A204.1 (cell line): ENCODE measurements around the gene TRMT44.

Source experiments
- FAIRE-seq: peaks from 2 replicates; lab custom pipeline; 2012; peaks lifted over from hg19 to GRCh38; lab: Jason Lieb, UNC

The TRMT44 gene

GRCh38 chr4:8514391-8514790, 73.8 kb downstream of the TRMT44 start:
- no peak for FAIRE-seq

- FAIRE-seq, result no peak
Measured at GRCh38 chr4:8515316-8516060, 74.9 kb downstream of the TRMT44 start.

GRCh38 chr4:8516061-8516573, 75.5 kb downstream of the TRMT44 start:
- no peak for FAIRE-seq

GRCh38 chr4:8516996-8517550, 76.5 kb downstream of the TRMT44 start:
- no peak for FAIRE-seq

- FAIRE-seq, result no peak
Measured at GRCh38 chr4:8517946-8518345, 77.4 kb downstream of the TRMT44 start.

DNA sequence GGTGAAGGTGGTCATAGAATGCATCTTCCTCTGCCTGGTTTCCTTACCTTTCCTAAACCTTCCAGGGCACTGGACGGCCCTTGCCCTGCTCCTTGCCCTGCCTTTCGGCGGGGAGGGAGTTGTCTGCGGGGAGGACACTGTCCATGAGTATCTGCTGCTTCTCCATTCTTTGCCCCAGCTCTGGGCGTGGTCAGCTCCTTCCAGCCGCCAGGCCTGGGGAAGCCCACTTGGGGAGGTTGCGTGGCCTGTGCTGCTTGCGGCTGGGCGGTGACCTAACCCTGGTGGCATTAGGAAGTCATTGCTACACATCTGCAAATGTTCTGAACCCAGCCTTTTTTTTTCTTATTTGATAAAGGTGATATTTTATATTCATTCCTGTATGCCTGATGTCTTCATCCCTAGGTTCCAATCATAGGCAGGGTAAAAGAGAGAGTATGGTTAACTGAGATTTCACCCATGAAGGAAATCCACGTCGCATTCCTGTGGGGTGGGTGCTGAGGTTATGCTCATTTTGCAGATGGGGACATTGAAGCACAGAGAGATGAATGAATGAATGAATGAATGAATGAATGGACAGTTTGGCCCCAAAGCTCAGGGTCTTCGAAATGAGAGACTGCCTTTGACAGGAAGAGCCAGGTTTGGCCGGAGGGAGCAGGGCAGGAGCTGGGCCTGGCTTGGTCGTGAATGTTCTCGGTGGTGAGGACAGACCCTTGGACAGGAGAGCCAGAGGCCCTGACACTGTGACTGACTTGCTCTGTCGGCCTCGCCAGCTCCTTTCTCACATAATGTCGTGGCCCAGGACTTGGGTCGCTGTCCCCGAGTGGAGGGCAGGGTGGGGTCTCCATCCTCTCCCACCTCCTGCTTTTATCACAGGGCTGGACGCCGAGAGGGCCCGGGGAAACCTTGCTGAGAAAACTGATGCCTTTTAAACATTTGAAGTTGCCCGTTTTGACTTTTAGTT, 81.9 kb downstream of the TRMT44 start:
- FAIRE-seq, result no peak

DNA sequence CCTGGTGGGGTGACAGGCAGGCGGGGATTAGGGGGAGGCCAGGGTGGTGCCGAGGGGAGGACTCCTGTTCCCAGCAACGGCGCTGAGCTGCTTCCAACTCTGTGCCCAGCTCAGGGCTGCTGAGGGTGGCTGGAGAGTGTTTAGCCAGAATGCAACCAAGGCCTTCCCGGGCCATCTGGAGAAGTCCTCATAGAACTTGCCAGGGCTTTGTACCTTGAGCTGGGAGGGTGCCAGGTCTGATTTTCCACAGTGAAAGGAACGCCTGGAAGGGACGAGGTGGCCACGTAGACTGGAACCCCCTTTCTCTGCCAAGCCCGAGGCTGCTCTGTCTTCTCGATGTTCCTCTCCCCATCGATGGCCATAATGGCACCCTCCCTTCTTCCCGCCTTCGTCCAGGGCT, 82.6 kb downstream of the TRMT44 start:
- no peak for FAIRE-seq

GRCh38 chr4:8523766-8524165, 83.2 kb downstream of the TRMT44 start:
- no peak for FAIRE-seq

DNA sequence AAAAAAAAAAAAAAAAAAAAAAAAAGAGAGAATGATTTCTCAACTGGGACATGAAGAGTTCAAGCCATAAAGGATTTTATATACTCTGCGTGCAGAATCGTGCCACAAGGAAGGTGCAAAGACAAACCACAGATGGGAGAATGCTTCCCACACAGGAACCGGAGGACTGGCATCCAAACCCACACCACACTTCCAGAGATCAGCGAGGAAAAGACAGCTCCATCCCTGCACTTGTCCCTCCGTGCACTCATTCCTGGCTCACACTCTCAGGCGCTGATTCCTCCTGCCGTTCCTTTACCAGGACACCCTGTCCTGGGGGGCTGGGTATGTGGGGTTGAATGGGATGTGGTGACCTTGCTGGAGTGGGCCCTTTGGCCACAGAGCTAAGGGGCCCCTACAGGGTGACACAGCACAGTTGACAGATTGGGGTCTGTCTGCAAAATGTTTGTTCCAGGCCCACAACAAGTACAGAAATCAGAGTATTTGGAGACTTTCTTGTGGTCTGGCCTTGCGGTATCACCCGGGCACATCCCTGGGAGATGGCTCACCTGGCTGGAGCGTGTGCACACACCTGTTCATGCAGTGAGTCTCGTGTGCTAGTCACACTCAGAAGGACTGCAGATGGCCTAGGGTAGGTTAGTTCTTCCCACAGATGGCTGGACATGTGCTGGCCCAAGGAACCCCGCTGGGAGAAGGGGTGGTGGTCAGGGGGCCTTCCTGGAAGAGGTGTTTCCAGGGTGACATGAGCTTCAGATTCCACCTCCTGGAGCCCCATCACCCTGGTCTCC, 84.2 kb downstream of the TRMT44 start:
- FAIRE-seq, result no peak

DNA sequence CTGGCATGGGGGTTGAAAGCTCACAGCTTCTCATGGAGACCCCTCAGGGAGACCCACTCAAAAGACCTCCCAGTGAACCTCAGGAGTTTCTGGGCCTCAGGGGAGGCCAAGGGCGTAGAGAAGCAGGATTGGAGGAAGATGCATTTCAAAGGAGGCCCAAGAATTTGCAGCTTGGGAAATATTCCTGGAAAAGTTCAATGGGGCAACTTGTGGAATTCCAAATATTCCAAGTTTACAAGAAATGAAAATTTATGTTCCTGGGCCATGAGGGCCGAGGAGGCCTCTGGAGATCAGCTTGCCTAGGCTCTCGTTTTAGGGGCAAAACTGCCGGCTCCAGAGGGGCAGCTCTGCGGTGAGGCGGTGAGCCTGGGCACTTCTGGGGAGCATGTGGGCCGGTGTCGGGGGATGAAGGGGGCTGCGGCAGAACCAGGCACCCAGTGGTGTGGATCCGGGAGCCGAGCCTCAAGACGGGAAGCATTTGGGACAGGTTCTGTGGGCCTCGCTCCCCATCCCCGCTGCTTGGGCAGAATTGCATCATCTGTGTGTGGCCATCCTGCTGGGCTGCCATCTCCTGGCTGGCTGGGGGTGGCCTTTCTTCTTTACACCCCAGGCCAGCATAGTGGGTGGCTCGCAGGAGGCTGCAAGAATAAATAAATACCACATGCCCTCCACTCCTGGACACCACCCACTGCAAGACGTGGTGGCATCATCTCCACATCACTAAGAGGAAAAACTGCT, 85.0 kb downstream of the TRMT44 start:
- FAIRE-seq, result no peak
